IMR-90 (cell line): ENCODE data around the gene SPAG5. TPM values are rescaled to one million over a fixed set of nuclear protein-coding genes. Genes with fewer than 3 reads are reported as not detected.

Experiments used
- ATAC-seq: fragments of 200-7000 bp; cut with Tn5 transposase; 2 replicates; pipeline ENCODE4 v1.9.1; 2020; ENCODE audit warnings: low read depth, mild to moderate bottlenecking, moderate library complexity
- BruUV-seq: library from RNA; stranded (reverse); fragments of 400-500 nt; replicated peaks from 2 replicates; lab custom pipeline; 2021; lab: Mats Ljungman, UMichigan
- CTCF ChIA-PET: fragments of 300-600 bp; formaldehyde crosslinking; extraction: SDS; loops from one replicate; lab custom pipeline; 2021; ENCODE audit warnings: antibody characterized with exemption; lab: Yijun Ruan, JAX
- POLR2A ChIA-PET: fragments of 300-600 bp; sonication (Branson Sonifier 250); formaldehyde crosslinking; loops from one replicate; lab custom pipeline; 2022; ENCODE audit warnings: antibody characterized with exemption; ENCODE audit not compliant: unreplicated experiment; lab: Charles Lee
- DNase-seq: peaks from one replicate; pipeline ENCODE4 v3.0.0; 2013
- H2AFZ ChIP-seq: replicated peaks from 2 replicates; pipeline ENCODE3; 2013; ENCODE audit warnings: low read length, mild to moderate bottlenecking; ENCODE audit not compliant: poor library complexity
- H2AK5ac ChIP-seq: 2 replicates; pipeline ENCODE4 v1.6.1; 2013; ENCODE audit warnings: low read depth, low read length, inconsistent platforms
- H2AK9ac ChIP-seq: replicated peaks from 2 replicates; pipeline ENCODE3; 2013; ENCODE audit warnings: mild to moderate bottlenecking, low read depth, low read length, moderate library complexity; ENCODE audit not compliant: poor library complexity
- H2BK120ac ChIP-seq: 2 replicates; pipeline ENCODE4 v1.6.1; 2013; ENCODE audit warnings: low read depth, low read length, inconsistent platforms
- H2BK15ac ChIP-seq: 3 replicates; pipeline ENCODE4 v1.6.1; 2013; ENCODE audit warnings: low read depth, low read length, inconsistent platforms
- H2BK20ac ChIP-seq: 2 replicates; pipeline ENCODE4 v1.6.1; 2013; ENCODE audit warnings: low read depth, mild to moderate bottlenecking, inconsistent platforms, low read length, moderate library complexity
- H2BK5ac ChIP-seq: 2 replicates; pipeline ENCODE4 v1.6.1; 2013; ENCODE audit warnings: mild to moderate bottlenecking, low read depth, low read length, inconsistent platforms; ENCODE audit not compliant: poor library complexity, severe bottlenecking
- H3K14ac ChIP-seq: replicated peaks from 2 replicates; pipeline ENCODE4 v1.6.1; 2013; ENCODE audit warnings: low read depth, low read length, inconsistent platforms
- H3K18ac ChIP-seq: 2 replicates; pipeline ENCODE4 v1.6.1; 2013; ENCODE audit warnings: low read depth, low read length, control low read depth
- H3K23ac ChIP-seq: 2 replicates; pipeline ENCODE4 v1.6.1; 2013; ENCODE audit warnings: low read depth, low read length, inconsistent platforms
- H3K27ac ChIP-seq: 2 replicates; pipeline ENCODE4 v1.5.1; 2013; ENCODE audit warnings: mild to moderate bottlenecking, control low read depth, low read length; ENCODE audit not compliant: insufficient read depth
- H3K27me3 ChIP-seq: 2 replicates; pipeline ENCODE4 v1.6.1; 2013; ENCODE audit warnings: low read length; ENCODE audit not compliant: control insufficient read depth, insufficient read depth
- H3K36me3 ChIP-seq: 2 replicates; pipeline ENCODE4 v1.6.1; 2013; ENCODE audit warnings: low read length, mixed read lengths; ENCODE audit not compliant: control insufficient read depth, insufficient read depth
- H3K4ac ChIP-seq: 2 replicates; pipeline ENCODE4 v1.6.1; 2013; ENCODE audit warnings: low read depth, low read length, inconsistent platforms
- H3K4me1 ChIP-seq: 2 replicates; pipeline ENCODE4 v1.6.1; 2013; ENCODE audit warnings: low read length, mixed read lengths; ENCODE audit not compliant: control insufficient read depth, insufficient read depth
- H3K4me2 ChIP-seq: 2 replicates; pipeline ENCODE4 v1.6.1; 2013; ENCODE audit warnings: low read depth, mild to moderate bottlenecking, control low read depth, low read length, moderate library complexity
- H3K4me3 ChIP-seq: 2 replicates; pipeline ENCODE4 v1.5.1; 2013; ENCODE audit warnings: low read depth, mild to moderate bottlenecking, control low read depth, low read length, moderate library complexity; ENCODE audit not compliant: insufficient read depth
- H3K56ac ChIP-seq: 2 replicates; pipeline ENCODE4 v1.6.1; 2013; ENCODE audit warnings: low read length, inconsistent platforms; ENCODE audit not compliant: insufficient read depth; ENCODE audit errors: extremely low read depth
- H3K79me1 ChIP-seq, 2 experiments: 2 replicates each; pipeline ENCODE4 v1.6.1; 2013; ENCODE audit warnings: low read length in 2 of 2, inconsistent platforms in 1 of 2, low read depth in 1 of 2
- H3K9ac ChIP-seq: 2 replicates; pipeline ENCODE4 v1.6.1; 2013; ENCODE audit warnings: low read depth, low read length, control low read depth
- H3K9me1 ChIP-seq: 2 replicates; pipeline ENCODE4 v1.6.1; 2013; ENCODE audit warnings: low read length, inconsistent platforms; ENCODE audit not compliant: insufficient read depth
- H3K9me3 ChIP-seq: 2 replicates; pipeline ENCODE4 v1.6.1; 2013; ENCODE audit warnings: low read length; ENCODE audit not compliant: control insufficient read depth, insufficient read depth
- H4K20me1 ChIP-seq: 2 replicates; pipeline ENCODE4 v1.6.1; 2013; ENCODE audit warnings: low read length, inconsistent platforms; ENCODE audit not compliant: insufficient read depth
- H4K5ac ChIP-seq: 2 replicates; pipeline ENCODE4 v1.6.1; 2013; ENCODE audit warnings: mild to moderate bottlenecking, low read depth, low read length, control low read depth
- H4K8ac ChIP-seq, 2 experiments: 2 replicates each; pipeline ENCODE4 v1.6.1; 2013; ENCODE audit warnings: low read depth in 2 of 2, low read length in 2 of 2, control low read depth in 1 of 2, inconsistent platforms in 1 of 2
- H4K91ac ChIP-seq: 2 replicates; pipeline ENCODE4 v1.6.1; 2013; ENCODE audit warnings: low read depth, low read length, inconsistent platforms; ENCODE audit not compliant: insufficient read depth
- BHLHE40 ChIP-seq: fragments of 150-350 bp; IDR thresholded peaks from 2 replicates; pipeline ENCODE4 v1.6.1; 2016; ENCODE audit warnings: mild to moderate bottlenecking, low read depth, low read length
- ELK1 ChIP-seq: fragments of 150-350 bp; IDR thresholded peaks from 2 replicates; pipeline ENCODE4 v1.6.1; 2016; ENCODE audit warnings: low read depth, mild to moderate bottlenecking, low read length, moderate library complexity, borderline replicate concordance
- FOS ChIP-seq: fragments of 150-350 bp; IDR thresholded peaks from 2 replicates; pipeline ENCODE4 v1.6.1; 2016; ENCODE audit warnings: low read depth, low read length
- MAFK ChIP-seq: IDR thresholded peaks from 2 replicates; pipeline ENCODE4 v1.6.1; 2012; ENCODE audit warnings: low read depth, low read length, improper control_type of control experiment
- MAZ ChIP-seq: IDR thresholded peaks from 2 replicates; pipeline ENCODE4 v1.6.1; 2012; ENCODE audit warnings: low read depth, mild to moderate bottlenecking, low read length, improper control_type of control experiment, moderate library complexity, borderline replicate concordance
- POLR2A ChIP-seq: IDR thresholded peaks from 2 replicates; pipeline ENCODE4 v1.6.1; 2012; ENCODE audit warnings: mild to moderate bottlenecking, low read depth, low read length
- RAD21 ChIP-seq: IDR thresholded peaks from 2 replicates; pipeline ENCODE4 v1.6.1; 2012; ENCODE audit warnings: low read length, improper control_type of control experiment
- RFX5 ChIP-seq: IDR thresholded peaks from 2 replicates; pipeline ENCODE4 v1.8.0; 2012; ENCODE audit warnings: low read depth, mild to moderate bottlenecking, low read length, moderate library complexity
- whole genome bisulfite sequencing, 2 experiments: methylation state at CpG; one replicate each; pipeline versions ENCODE4 v1.1.5 to v1.1.7; 2013; ENCODE audit warnings: missing lambda C conversion rate in 2 of 2; ENCODE audit not compliant: insufficient read length in 1 of 2; ENCODE audit errors: extremely low coverage in 2 of 2; 5-methylcytosine and 5-hydroxymethylcytosine counted together
- dilution Hi-C: fragments of 300-500 bp; cut with HindIII; formaldehyde crosslinking; loops from one replicate; pipeline ENCODE4 v1.14.3; 2018; ENCODE audit warnings: low sequenced_read_pairs; ENCODE audit not compliant: unreplicated experiment
- in situ Hi-C: fragments of 300-500 bp; cut with MboI; formaldehyde crosslinking; loops from 3 replicates; pipeline ENCODE4 v1.14.3; 2019; ENCODE audit warnings: low sequenced_read_pairs, inconsistent platforms, mixed read lengths
- intact Hi-C: fragments of 100-400 bp; cut with micrococcal nuclease; formaldehyde crosslinking; loops from 2 replicates; pipeline ENCODE4 v1.10.0; 2022
- polyA plus RNA-seq, 3 experiments: library from polyadenylated mRNA; depleted of rRNA; stranded (reverse); fragments of >200 nt; gene quantifications; 2 replicates each; pipeline ENCODE4 v1.2.3, GENCODE V29; 2012; ENCODE audit warnings: low replicate concordance in 1 of 3
- total RNA-seq: library from RNA; depleted of rRNA; stranded (reverse); fragments of >200 nt; gene quantifications from 2 replicates; pipeline ENCODE4 v1.2.3, GENCODE V29; 2012

Gene SPAG5
- total and polyA plus RNA-seq, 2 of the 4 experiments (the other 2 are of a cell fraction) = 40.3 to 60.8 TPM

GRCh38 chr17:28616281-28616680, 17.5 kb upstream of the SPAG5 start:
- Histone ChIP-seq H4K91ac (no peak overlapping the region), H2BK15ac (no peak overlapping the region), H3K56ac (no peak overlapping the region), H2BK120ac (no peak overlapping the region), H3K4me2 (no peak overlapping the region), H3K4me1 (no peaks in the 10 kb centered on the region), H4K8ac (no peak overlapping the region), H3K9ac (no peak overlapping the region), H4K20me1 (peaks cover 8% of the 10 kb centered on the region; the same call in 1 of the 2 replicates), H3K14ac (no peak overlapping the region), H4K5ac (no peak overlapping the region), H3K9me1 (no peaks in the 10 kb centered on the region), H3K4me3 (no peak overlapping the region), H3K23ac (no peak overlapping the region), H3K79me1 (no peaks in the 10 kb centered on the region; a peak in 1 of 4 replicates), H3K18ac (no peak overlapping the region), H2BK5ac (no peak overlapping the region), H3K27me3 (no peaks in the 10 kb centered on the region), H2AK9ac (no peak overlapping the region), H3K9me3 (no peaks in the 10 kb centered on the region), H2BK20ac (no peak overlapping the region), H3K4ac (no peak overlapping the region), H2AFZ (no peak overlapping the region), H3K36me3 (peaks cover 60% of the 10 kb centered on the region), H3K27ac (no peak overlapping the region), H2AK5ac (no peak overlapping the region)
- DNase-seq (no peak), ATAC-seq (no peak)
- dilution Hi-C loops (no loop called here), in situ Hi-C loops (loop anchor here (10.0 kb wide), 1 partner anchor 121 kb away; no protein-coding TSS in a partner anchor), intact Hi-C loops (no loop called here)
- BruUV-seq = no TSS peak
- CTCF ChIA-PET = no interaction called here
- POLR2A ChIA-PET = no interaction called here
- TF ChIP-seq RAD21 (no peak), MAFK (no peak), FOS (no peak), MAZ (no peak), BHLHE40 (no peak), POLR2A (no peak), RFX5 (no peak), ELK1 (no peak)
- WGBS, 2 experiments = 92% methylated on average over 5 of the region's 7 CpGs; no CpG with 5 or more reads in 1 of the 2 experiments
